HT-29 (cell line): Measurements from ENCODE around the gene DYRK4. TPM values are rescaled to one million over a fixed set of nuclear protein-coding genes. Genes with fewer than 3 reads are reported as not detected.
"Not testable (repeated sequence)": the region's sequence is repeated elsewhere in the genome, so short reads cannot be mapped to it uniquely, and the experiment has no call there.

Source experiments
- DNase-seq: peaks from one replicate; pipeline ENCODE4 v3.0.0-alpha.2; 2015; ENCODE audit warnings: low spot score
- total RNA-seq: library from RNA; depleted of rRNA; stranded (reverse); fragments of >200 nt; shearing (Covaris generic); gene quantifications from 2 replicates; pipeline ENCODE4 v1.2.3, GENCODE V29; 2014; rRNA removed

The DYRK4 gene, protein sequence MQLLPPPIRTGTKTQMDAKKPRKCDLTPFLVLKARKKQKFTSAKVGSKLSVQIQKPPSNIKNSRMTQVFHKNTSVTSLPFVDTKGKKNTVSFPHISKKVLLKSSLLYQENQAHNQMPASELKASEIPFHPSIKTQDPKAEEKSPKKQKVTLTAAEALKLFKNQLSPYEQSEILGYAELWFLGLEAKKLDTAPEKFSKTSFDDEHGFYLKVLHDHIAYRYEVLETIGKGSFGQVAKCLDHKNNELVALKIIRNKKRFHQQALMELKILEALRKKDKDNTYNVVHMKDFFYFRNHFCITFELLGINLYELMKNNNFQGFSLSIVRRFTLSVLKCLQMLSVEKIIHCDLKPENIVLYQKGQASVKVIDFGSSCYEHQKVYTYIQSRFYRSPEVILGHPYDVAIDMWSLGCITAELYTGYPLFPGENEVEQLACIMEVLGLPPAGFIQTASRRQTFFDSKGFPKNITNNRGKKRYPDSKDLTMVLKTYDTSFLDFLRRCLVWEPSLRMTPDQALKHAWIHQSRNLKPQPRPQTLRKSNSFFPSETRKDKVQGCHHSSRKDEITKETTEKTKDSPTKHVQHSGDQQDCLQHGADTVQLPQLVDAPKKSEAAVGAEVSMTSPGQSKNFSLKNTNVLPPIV
- total RNA-seq: 6.5 and 8.6 TPM in 2 replicates

DNA sequence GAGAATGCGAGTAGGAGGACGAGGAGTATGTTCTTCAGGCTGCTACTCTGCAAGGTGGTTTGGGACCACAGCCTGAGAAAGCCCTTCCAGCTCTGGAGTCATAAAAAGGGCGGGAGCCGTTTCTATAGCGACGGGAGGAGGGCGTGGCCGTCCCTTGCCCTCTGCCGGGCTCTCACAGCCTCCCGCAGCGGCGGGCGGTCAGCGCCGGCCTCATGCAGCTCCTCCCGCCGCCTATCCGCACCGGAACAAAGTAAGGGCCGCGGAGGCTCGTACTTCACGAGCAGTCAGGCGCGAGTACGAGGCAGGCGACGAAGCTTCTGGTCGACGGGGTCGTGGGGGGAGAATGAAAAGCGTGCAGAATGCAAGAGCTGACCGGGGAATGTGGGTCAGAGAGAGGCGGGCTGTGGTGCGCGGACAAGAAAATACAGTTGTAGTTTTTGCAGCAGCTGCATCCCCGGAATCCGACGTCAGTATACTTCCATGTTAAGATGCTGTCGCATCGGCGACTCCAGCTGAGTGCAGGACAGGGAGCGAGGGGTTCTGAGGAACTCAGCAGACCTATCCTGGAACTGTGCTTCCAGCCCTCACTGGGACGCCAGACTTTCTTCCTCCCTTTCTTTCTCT, at the start of gene DYRK4:
Gene DYRK4 (plus strand): TSS at position 175 of the 624 bp plus-strand sequence. CDS start 38 bp downstream, at position 213.
- peak; percentile 88 for DNase-seq

DNA sequence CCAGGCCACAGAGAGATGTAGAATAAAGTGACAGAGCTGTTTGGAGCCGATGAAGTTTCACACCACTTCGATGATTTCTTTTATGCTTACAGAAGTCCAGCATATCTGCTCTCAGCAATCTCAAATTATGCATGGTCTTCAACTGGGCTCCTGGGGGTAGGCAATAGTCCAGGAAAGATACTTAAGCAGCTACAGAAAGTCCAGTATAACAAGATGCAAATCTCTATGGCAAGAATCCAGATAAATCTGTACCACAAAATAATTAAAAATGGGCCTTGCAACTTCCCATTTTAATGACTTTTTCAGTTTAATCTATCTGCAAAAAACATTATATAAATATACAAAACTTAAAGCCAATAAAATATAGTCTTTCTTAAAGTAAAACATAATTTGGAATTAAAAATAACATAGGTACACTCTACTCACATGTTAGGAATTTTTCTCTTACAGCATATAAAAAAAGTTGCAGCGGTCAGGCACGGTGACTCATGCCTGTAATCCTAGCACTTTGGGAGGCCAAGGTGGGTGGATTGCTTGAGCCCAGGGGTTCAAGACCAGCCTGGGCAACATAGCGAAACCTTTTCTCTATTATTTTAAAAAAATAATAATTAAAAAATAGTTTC, 43.8 kb upstream of the DYRK4 start:
- DNase-seq: no peak

DNA sequence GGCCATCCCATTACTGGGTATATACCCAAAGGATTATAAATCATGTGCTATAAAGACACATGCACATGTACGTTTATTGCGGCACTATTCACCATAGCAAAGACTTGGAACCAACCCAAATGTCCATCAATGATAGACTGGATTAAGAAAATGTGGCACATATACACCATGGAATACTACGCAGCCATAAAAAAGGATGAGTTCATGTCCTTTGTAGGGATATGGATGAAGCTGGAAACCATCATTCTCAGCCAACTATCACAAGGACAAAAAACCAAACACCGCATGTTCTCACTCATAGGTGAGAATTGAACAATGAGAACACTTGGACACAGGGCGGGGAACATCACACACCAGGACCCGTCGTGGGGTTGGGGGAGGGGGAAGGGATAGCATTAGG, 38.6 kb upstream of the DYRK4 start:
- not testable (repeated sequence) for DNase-seq

DNA sequence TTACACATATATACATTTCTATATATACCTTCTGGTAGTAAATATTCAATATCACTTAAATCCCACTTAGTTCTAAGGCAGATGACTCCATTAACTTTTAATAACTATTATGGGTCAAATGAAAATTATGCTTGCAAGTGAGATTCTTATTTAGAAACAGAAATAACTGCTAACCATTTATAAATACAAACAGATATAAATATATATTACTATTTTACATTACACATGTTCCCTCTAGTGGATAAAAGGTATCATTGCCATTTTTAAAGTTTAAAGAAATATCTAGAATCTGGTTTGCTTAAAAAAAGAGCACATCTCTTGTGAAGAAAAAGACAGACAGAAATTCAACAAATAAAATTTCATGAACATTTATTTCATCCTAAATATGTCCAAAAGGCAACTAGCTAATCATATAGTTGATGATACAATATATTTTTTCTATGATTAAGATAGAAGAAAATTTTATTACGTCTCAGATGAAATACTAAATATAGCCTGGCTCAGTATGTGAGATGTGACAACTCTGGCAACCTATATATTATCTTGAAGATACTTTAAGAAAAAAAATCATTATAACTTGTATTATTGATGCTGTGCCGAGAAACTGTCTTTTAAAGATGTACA, 35.0 kb upstream of the DYRK4 start:
- DNase-seq: peak; percentile 30

DNA sequence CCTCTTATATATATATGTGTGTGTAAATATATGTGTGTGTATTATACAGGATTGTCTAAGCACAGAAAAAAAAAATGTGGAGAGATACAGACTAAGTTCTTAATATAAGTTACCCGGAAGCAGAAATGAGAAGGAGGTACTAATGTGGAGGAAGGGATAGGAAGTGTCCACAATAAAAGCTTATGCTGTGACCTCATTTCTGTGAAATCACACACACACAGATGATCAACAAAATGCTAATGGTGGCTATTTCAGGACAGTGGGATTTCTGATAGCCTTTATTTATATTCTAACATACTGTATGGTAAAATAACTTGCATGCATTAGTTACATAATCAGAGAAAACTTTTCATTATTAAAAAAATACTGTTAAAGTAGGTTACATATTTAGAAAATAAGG, 31.8 kb upstream of the DYRK4 start:
- no peak for DNase-seq

DNA sequence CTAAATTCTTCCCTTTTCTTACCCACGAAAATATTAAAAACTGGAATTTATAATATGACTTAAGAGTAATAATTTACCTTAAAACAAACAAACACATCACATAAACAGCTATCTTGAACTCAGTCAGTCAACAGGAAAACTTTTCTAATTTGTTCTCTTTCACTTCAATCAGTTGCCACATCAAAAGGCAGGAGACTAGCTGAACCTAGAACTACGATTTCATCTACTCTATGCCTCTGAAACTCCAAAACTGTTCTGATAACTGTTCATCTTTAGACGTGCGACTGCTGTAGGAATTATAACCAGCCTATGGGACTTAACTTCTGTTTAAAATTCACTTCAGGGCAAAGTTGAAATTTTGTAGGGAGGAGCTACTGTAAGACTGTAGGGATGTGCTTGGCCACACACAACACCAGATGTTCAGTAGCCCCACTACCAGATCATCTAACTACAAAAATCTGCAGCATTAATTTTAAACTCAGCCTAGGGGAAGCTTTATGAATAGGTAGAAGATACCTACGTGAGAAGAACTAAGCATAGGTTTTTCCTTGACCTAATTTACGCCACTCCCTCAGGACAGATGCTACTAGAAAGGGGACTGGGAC, 30.9 kb upstream of the DYRK4 start:
- no peak for DNase-seq

DNA sequence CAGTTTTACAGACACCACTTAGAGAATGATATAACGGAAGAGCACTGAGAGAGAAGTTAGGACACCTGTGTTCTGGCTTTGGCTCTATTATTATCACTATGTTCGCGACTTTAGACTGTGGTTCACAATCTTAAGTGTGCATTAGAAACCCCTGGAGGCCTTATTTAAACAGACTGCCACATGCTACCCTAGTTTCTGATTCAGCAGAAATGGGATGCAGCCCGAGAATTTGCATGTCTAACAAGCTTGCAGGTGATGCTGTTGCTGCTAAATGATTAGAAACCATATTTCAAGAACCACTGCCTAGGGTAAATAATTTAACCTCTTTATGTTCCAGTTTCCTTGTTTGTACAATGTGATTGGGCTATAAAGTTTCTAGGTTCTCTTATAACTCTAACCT, 26.9 kb upstream of the DYRK4 start:
- DNase-seq: no peak

DNA sequence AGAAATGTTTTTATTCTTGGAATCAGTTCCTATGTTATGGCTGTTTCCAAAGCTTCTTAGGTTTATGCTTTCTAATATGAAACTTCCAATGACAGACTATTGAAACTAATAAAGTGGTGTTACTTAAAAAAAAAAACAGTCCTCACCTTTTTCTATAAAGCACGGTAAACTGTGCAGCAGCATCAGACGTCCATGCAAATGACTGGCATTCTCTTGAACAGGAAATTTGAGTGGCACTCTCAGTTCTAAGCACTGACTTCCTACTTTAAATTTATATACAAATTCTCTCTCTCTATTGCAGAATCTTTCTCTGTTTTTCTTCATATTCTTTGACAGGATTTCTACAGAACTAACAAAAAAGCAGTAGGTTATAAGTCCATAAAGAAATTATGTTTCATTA, 26.1 kb upstream of the DYRK4 start:
- no peak for DNase-seq

DNA sequence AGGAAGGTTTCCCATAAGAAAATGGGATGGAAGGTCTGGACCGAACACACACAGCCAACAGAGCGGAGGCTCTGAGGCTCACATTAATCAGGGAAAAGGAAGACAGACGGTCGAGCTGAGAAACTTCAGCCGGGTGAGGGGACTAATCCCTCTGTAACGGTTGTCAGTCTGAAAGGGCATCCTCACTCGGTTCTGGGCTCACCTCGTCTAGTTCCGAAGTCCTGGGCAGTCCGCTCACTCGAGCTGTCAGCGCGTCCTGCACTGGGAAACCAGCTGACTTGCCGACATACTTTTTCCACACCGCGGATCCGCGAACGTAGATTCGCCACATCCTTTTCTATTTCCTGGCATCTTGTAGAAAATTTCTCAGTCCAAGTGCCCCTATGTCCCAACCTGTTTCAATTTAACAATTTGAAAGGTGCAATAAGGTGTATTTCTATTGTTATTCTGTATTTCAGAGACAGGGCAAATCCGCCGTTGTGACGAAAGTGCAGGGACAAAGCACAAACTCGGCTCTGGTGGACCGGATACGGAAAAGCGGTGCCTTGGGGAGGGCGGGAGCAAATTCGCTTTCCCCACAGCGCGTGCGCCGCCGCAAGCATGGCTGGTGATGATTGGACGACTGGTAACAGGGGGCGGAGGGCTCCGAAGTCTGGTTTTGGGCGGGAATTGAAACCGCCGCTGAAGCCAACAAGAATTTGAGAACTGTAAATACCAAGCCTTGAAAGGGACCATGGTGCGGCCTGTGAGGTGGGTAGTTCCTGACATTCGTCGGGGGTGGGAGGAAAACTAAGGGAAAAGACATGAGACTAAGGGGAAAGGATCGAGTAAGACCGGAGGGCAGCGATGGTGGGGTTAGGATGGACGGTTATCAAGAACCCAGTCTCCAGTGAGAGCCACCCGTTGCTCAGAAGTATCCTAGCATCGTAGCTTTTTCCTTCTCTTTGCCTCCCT, 23.5 kb upstream of the DYRK4 start, which contains the start of gene RAD51AP1:
Gene RAD51AP1 (plus strand): TSS at position 684 of the 954 bp plus-strand sequence. CDS start 50 bp downstream, at position 734.
- peak; percentile 96 for DNase-seq

DNA sequence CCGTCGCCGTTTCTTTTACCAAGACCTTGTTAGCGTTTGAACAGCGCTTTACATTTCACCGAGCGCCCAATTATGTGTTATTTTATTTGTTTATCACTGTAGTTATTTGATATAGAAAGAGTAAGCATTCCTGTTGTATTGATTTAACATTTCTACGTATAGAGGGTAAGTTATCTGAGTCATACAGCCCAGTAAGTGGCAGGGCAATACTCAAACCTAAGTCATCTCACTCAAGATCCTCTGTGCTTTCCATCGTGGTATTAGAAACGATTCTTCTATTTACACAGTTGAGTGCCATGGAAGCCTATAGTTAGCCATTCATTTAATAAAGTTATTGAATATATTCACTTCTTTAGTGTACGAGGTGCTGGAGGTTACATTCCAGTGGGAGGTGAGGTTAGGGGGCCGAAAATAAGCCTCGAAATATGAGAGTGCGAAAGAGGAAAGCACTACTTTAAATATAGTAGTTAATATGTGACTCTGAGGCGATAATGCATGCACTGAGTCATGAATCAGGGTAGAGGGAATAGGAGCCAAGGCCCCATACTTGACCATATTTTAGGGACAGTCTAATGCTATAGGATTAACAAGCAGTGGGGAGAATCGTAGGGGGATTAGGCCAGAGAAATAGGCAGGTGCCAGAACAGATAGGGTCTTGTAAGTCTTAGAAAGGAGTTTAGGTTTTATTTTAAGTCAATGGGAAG, 22.7 kb upstream of the DYRK4 start:
- DNase-seq: peak; percentile 36

DNA sequence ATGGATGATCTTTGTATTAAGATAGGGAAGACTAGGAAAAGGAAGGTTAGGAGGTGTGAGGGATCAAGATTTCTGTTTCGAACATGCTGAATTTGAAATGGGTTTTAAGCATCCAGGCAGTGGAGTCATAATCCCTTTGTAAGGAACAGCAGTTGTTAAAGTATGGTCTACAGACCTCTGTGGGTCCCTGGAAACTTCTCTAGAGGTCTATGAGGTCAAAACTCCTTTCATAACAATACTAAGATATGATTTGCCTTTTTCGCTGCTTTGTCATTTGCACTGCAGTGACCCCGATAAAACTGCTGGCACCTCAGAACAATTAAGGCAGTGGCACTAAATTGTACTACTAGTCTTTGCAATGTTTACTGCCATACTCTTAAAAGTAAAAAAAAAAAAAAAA, 21.8 kb upstream of the DYRK4 start:
- DNase-seq: no peak

DNA sequence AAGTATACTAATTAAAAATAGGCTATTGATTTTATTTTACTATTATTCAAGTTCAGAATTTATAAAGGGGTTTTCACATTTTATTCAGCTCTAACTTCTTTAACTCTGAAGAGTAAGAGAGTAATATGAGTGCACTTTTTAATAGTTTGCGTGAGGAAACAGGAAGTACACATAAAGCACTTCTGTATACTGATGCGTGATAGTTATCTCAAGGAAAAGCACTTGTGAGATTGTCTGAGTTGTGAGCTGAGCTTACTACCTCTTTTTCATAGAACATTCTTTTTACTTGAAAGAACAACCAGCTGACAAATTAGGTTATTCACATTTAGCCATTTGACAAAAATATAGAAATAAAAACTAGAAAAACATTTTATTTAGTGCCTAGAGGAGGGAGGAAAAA, 21.4 kb upstream of the DYRK4 start:
- DNase-seq: no peak

DNA sequence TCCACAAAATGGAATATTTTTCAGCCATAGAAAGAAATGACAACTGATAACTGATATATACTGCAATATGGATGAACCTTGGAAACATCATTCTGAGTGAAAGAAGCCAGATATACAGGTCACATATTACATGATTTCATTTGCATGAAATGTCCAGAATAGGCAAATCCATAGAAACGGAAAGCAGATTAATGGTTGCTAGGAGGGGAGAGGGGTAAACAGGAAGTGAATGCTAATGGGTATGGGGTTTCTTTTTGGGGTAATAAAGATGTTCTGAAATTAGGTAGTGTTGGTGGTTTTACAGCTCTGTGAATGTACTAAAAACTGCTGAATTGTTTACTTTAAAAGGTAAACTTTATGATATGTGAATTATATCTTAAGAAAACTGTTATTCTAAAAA, 16.8 kb upstream of the DYRK4 start:
- no peak for DNase-seq

DNA sequence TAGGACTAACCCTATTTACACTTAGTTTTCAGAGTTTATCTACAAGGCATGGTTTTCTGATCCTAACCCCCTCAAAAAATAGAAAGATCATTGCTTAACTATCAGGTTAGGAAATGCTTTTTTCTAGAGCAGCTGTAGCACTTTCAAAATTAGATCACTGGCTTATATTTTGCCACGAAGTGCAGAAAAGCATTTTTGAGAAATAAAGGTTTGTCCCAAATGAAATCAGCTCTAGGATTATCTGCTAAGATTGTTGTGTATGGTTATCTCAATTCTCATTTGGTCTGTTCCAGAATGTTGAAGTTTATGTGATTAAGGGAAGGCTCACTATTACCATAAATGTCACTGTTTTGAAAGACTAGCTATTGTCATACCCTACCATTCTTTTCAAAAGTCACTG, 9.8 kb upstream of the DYRK4 start:
- DNase-seq: no peak

DNA sequence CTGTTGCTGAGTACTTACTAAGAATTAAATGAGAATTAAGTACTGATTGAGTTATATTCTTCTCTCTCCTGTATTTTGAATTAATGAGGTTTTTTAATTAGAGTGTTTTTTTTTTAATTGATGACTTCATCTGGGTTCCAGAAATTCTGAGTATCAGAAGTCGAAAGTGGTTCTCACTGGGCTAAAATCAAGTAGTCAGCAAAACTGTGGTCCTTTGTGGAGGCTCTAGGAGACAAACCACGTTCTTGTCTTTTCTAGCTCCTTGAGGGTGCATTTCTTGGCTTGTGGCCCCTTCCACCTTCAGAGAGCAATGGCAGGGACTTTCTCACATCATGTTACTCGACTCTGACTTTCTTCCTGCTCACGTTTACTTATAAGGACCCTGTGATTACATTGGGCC, 8.1 kb upstream of the DYRK4 start:
- no peak for DNase-seq

DNA sequence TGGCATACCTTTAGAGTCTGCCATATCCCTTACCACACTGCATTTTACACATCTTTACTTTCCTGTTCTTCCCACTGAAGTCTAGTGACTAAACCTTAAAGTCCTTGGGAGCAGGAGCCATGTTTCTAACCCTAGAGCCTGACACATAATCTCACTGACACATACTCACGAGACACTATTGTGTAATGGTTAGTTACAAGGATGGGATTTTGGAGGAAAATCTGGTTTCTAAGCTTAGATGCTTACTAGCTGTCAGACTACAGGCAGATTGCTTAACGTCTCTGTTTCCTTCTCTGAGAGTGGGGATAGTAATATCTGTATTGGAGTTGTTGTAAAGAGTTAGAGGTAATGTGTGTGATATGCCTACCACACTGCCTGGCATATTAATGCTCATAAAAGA, 6.2 kb upstream of the DYRK4 start:
- no peak for DNase-seq

DNA sequence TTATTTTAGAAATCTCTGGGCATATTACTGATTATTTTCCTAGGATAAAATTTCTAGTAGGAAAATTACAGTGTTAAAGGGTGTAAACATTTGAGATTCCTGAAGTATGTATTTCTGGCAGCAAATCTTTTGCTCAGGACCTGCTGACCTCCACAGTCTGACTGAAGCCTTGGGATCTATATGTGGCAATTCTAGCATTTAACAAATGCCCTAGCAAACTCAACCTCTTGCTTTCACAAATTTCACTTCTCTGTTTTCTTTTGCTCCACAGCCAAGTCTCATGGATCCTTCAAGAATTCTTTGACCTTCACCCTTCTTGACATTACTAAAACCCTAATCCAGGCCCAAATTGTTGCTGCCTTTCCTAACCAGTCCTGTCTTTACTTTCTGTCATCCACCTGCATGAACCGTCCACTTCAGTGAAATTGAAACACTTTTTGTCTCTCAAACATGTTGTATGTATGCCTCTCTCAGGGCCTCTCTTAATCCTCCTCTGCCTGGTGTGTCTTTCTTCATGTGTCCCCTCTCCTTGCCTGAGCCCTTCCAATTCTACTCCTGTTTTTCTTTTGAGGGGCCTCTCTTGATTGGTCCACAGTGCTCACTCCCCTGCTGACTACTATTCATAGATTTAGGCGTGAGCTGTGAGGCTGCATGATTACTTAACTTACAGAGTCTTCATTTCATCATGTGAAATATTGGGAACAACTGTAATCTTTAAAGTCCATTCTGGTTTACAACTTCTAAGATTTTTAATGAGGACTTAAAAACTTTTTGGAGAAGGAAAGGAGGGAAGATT, 5.1 kb upstream of the DYRK4 start:
- no peak for DNase-seq

DNA sequence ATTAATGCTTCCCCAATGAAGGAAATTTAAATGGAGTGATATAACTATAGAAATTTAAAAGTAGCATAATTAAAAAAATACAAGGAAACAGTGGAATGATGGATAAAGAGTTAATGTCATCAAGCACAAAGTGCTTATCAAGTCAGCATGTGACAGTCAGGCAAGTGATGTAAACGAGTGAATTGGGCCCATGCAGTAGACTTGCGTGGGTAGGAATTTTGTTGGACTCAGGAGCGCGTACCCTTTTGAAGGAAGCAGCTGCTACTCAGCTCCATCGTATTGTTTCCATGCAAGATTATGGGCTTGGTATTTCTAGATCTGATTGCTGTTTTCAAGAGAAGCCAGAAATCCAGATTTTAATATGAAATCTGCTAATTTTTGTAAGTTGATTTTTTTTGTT, 4.4 kb upstream of the DYRK4 start:
- DNase-seq: no peak

DNA sequence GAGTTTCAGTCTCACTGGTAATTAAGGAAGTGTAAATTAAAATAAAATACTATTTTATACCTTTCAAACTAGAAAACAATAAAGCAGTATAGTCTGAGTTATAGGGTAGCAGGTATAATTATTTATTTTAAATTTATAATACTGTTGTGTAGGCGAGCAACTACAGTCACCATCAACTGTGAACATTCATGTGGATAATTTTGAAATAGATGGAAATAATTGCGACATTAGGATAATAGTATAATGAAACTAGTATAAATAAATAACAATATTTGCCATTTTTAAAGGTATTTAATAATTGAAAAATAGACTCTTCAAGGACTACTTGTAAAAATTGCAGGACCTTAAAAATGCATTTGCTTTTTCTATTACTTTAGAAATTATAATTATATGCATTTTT, 3.8 kb upstream of the DYRK4 start:
- DNase-seq: no peak
